Measurements from ENCODE around the gene MMP17.

Gene MMP17

DNA sequence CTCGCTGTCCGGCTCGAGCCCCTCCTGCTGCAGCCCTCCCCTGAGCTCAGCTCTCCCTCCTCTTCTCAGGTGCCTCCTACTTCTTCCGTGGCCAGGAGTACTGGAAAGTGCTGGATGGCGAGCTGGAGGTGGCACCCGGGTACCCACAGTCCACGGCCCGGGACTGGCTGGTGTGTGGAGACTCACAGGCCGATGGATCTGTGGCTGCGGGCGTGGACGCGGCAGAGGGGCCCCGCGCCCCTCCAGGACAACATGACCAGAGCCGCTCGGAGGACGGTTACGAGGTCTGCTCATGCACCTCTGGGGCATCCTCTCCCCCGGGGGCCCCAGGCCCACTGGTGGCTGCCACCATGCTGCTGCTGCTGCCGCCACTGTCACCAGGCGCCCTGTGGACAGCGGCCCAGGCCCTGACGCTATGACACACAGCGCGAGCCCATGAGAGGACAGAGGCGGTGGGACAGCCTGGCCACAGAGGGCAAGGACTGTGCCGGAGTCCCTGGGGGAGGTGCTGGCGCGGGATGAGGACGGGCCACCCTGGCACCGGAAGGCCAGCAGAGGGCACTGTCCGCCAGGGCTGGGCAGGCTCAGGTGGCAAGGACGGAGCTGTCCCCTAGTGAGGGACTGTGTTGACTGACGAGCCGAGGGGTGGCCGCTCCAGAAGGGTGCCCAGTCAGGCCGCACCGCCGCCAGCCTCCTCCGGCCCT, 22.8 kb downstream of the MMP17 start:
- H3K4me3 ChIP-seq (ENCODE audit: extremely low read depth, insufficient read depth, low read length, poor library complexity, severe bottlenecking), result no peak overlapping the region
- no peak overlapping the region for H3K27ac ChIP-seq (ENCODE audit: low read depth, low read length, severe bottlenecking)
- H3K36me3 ChIP-seq (ENCODE audit: control insufficient read depth, insufficient read depth, low read length), result no peaks in the 10 kb centered on the region
- H3K4me1 ChIP-seq (ENCODE audit: control insufficient read depth, insufficient read depth, low read length, poor library complexity, severe bottlenecking), result no peaks in the 10 kb centered on the region
- WGBS, 2 experiments (ENCODE audit: insufficient coverage in 2 of 2), result 87 to 88% methylated on average over 36 to 41 of the region's 41 CpGs
- H3K9me3 ChIP-seq (ENCODE audit: control insufficient read depth, low read length), result no peaks in the 10 kb centered on the region

DNA sequence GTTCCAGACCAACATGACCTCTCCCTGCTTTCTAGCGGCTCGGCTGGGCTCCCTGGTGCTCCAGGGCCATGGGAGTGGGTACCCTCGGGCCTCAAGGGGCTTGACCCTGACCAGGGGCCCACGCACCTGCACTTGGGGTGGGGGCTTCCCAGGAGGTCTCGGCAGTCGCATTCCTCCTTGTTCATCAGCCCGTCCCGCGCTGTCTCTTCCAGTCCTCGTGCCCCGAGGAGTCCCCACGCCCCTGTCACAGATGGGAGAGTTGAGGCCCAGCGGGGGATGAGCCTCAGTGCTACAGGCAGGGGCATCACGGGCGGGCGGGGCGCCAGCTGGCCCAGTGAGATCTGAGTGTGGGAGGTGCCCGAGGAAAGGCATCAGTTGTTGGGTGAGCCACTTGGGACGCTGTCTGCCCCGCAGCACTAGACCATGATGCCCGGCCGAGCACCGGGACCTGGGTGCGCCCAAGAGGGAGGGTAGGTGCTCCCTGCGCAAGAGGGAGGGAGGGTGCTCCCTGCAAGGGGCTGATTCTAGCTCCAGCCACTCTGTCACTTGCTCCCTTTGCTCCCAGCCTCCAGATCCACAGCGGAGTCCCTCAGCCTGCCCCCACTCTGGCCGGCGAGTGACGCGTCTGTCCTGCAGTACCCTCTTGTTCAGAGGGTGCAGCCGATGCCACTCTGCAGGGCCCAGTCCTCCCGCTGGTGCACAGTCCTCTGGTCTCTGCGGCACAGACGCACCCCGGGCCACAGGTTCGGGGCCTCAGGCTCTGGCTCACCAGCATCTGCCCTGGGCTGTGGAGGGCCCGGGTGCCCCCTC, 23.8 kb downstream of the MMP17 start:
- H3K4me1 ChIP-seq (ENCODE audit: control insufficient read depth, insufficient read depth, low read length, poor library complexity, severe bottlenecking), result no peaks in the 10 kb centered on the region
- WGBS, 2 experiments (ENCODE audit: insufficient coverage in 2 of 2), result 93 to 96% methylated on average over 31 to 32 of the region's 37 CpGs
- H3K4me3 ChIP-seq (ENCODE audit: extremely low read depth, insufficient read depth, low read length, poor library complexity, severe bottlenecking), result no peak overlapping the region
- no peak overlapping the region for H3K27ac ChIP-seq (ENCODE audit: low read depth, low read length, severe bottlenecking)
- H3K9me3 ChIP-seq (ENCODE audit: control insufficient read depth, low read length), result no peaks in the 10 kb centered on the region
- H3K36me3 ChIP-seq (ENCODE audit: control insufficient read depth, insufficient read depth, low read length), result no peaks in the 10 kb centered on the region

DNA sequence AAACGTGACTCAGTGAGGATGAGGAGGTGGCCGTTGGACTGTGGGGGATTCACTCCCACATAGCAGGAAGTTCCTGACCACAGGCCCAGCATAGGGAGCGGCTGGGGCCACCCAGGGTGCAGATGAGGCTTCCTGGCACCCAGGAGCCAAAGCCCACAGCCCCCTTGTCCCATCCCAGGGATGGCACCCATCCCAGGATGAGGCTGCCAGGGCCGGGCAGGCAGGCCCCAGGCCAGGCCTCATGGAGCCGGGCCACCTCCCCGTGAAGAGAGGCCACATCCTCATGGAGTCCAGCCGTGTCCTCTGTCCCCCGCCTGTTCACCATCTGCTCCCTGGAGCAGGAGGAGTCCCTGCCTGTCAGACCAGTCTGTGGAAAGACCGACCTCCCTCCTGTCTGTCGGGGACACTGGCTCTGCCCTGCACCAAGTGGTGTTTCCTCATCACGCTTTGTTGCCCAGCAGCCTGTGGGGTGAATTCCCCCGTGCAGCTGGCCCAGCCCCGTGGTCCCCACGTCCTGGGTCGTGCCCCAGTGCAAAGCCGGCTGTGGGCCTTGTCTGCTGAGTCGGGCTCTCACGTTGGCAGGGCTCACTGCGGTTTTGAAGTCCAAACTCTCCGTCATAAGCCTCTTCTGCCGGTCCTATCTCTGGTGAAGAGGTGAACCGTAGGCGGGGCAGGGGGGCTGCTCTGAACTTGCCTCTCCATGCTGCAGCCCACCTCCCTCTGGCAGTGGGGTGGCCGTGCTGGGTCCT, 24.5 kb downstream of the MMP17 start:
- Histone ChIP-seq H3K4me3 (ENCODE audit: extremely low read depth, insufficient read depth, low read length, poor library complexity, severe bottlenecking) (no peak overlapping the region), H3K27ac (ENCODE audit: low read depth, low read length, severe bottlenecking) (no peak overlapping the region), H3K4me1 (ENCODE audit: control insufficient read depth, insufficient read depth, low read length, poor library complexity, severe bottlenecking) (no peaks in the 10 kb centered on the region), H3K9me3 (ENCODE audit: control insufficient read depth, low read length) (no peaks in the 10 kb centered on the region), H3K36me3 (ENCODE audit: control insufficient read depth, insufficient read depth, low read length) (no peaks in the 10 kb centered on the region)
- 85 to 86% methylated on average over 19 to 23 of the region's 24 CpGs for WGBS, 2 experiments (ENCODE audit: insufficient coverage in 2 of 2)

DNA sequence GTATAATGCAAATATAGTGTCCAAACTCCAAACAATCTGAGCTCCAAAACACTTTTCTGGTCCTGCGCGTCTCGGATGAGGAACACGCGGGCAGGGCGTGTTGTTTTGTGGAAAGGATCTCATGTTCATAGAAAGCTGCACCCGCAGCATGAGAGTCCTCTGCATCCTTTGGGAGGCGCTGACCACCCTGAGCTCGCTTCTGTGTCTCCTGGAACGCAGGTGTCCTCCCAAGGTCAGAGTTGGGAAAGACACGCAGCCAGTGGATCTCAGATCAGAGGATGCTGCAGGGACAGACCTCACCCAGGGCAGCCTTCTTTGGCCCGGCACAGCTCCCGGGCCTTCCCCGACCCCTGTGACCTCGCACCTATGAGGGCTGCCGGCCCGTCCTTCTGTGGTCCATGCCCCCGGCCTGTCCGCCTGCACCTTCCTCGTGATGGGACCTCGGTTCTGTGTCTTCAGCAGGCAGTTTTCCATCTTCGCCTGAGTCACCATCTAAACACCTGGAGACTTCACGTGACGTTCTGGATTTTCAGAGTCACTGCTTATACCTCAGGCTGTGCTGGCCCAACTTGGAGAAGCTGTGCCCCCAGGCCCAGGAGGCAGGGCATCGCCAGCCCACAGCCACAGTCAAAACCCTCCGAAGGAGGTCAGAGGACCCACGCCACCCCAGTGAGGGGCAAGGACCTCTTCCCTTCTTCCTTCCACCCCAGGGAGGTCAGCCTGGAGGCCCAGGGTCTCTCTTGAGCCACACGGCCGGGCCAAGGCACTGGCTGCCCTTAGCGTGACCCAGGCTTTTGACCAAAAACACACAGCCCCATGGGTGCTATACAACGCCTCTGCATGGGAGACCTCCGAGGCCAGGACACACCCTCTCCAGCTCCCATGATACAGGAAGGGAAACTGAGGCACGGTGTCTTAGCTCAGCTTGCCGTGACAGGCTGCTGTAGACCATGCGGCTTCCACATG, 25.9 kb downstream of the MMP17 start:
- H3K9me3 ChIP-seq (ENCODE audit: control insufficient read depth, low read length), result no peaks in the 10 kb centered on the region
- H3K27ac ChIP-seq (ENCODE audit: low read depth, low read length, severe bottlenecking), result no peak overlapping the region
- H3K4me1 ChIP-seq (ENCODE audit: control insufficient read depth, insufficient read depth, low read length, poor library complexity, severe bottlenecking), result no peaks in the 10 kb centered on the region
- WGBS, 2 experiments (ENCODE audit: insufficient coverage in 2 of 2), result 90 to 91% methylated on average over 31 to 35 of the region's 35 CpGs
- no peak overlapping the region for H3K4me3 ChIP-seq (ENCODE audit: extremely low read depth, insufficient read depth, low read length, poor library complexity, severe bottlenecking)
- no peaks in the 10 kb centered on the region for H3K36me3 ChIP-seq (ENCODE audit: control insufficient read depth, insufficient read depth, low read length)

DNA sequence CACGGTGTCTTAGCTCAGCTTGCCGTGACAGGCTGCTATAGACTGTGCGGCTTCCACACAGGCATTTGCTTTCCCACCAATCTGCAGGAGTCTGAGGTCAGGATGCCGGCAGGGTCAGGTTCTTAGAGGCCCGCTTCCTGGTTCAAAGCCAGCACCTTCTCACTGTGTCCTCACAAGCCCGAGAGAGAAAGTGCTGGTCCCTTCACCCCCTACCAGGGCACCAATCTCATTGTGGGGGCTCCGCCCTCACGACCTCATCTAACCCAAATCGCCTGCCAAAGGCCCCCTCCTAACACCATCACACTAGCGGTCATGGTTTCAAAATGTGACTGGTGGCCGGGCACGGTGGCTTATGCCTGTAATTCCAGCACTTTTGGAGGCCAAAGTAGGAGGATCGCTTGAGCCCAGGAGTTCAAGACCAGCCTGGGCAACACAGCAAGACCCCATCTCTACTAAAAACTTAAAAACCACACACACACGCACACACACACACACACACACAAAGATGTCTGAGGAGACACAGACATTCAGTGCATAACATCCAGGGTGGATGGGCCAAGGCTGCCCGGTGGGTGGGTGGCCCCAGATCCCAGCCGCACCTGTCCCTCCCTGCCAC, 26.8 kb downstream of the MMP17 start:
- H3K9me3 ChIP-seq (ENCODE audit: control insufficient read depth, low read length), result no peaks in the 10 kb centered on the region
- WGBS, 2 experiments (ENCODE audit: insufficient coverage in 2 of 2), result 87 to 93% methylated on average over 12 to 14 of the region's 16 CpGs
- H3K4me1 ChIP-seq (ENCODE audit: control insufficient read depth, insufficient read depth, low read length, poor library complexity, severe bottlenecking), result no peaks in the 10 kb centered on the region
- H3K4me3 ChIP-seq (ENCODE audit: extremely low read depth, insufficient read depth, low read length, poor library complexity, severe bottlenecking), result no peak overlapping the region
- no peak overlapping the region for H3K27ac ChIP-seq (ENCODE audit: low read depth, low read length, severe bottlenecking)
- H3K36me3 ChIP-seq (ENCODE audit: control insufficient read depth, insufficient read depth, low read length), result no peaks in the 10 kb centered on the region

DNA sequence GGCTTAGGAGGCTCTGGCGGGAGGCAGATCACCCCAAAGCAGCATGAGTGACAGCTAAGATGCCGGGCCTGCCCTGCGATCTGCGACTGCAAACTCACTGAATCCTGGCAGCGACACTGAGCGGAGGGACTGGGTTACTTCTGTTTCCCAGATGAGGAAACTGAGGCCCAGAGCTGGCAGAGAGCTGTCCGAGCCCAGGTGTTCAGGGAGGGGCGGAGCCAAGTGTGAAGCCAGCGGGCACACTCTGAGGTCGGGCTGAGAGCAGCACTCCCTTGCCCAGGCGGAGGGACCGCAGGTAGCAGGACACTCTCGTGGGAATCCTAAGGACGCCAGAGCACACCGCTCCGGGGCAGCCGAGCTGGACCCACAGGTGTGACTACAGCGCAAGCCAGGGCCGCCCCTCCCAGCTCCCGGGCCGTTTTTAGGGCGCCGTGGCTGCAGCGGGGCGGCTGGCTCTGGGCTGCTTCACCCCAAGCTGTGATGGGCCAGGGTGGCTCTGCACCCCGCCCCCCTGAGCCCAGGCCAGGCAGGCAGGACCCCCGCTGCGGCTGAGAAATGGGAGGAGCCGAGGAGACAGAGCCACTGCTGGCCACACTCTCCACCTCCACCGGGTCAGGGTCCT, 27.4 kb downstream of the MMP17 start:
- H3K27ac ChIP-seq (ENCODE audit: low read depth, low read length, severe bottlenecking), result no peak overlapping the region
- no peaks in the 10 kb centered on the region for H3K9me3 ChIP-seq (ENCODE audit: control insufficient read depth, low read length)
- no peaks in the 10 kb centered on the region for H3K36me3 ChIP-seq (ENCODE audit: control insufficient read depth, insufficient read depth, low read length)
- 67 to 76% methylated on average over 26 to 30 of the region's 30 CpGs for WGBS, 2 experiments (ENCODE audit: insufficient coverage in 2 of 2)
- no peak overlapping the region for H3K4me3 ChIP-seq (ENCODE audit: extremely low read depth, insufficient read depth, low read length, poor library complexity, severe bottlenecking)
- peaks cover 5% of the 10 kb centered on the region for H3K4me1 ChIP-seq (ENCODE audit: control insufficient read depth, insufficient read depth, low read length, poor library complexity, severe bottlenecking)

DNA sequence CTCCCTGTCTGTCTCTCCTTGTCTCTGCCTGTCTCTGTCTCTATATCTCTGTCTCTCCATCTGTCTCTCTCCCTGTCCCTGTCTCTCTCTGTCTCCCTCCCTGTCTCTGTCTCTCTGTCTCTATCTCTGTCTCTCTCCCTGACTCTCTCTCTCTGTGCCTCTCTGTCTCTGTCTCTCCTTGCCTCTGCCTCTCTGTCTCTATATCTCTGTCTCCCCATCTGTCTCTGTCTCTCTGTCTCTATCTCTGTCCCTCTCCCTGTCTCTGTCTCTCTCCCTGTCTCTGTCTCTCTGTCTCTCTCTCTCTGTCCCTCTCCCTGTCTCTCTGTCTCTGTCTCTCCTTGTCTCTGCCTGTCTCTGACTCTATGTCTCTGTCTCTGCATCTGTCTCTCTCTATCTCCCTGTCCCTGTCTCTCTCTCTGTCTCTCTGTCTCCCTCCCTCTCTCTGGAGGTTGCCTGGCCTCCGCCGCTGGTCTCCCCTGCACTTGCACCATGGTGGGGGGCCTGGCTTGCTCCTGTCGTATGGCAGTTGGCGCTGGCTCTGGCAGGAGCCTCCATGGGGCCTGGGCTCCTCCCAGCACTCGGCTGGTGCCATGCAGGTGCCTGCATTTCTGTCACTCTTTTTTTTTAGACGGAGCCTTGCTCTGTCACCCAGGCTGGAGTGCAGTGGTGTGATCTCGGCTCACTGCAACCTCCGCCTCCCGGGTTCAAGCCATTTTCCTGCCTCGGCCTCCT, 28.3 kb downstream of the MMP17 start:
- Histone ChIP-seq H3K27ac (ENCODE audit: low read depth, low read length, severe bottlenecking) (no peak overlapping the region), H3K4me3 (ENCODE audit: extremely low read depth, insufficient read depth, low read length, poor library complexity, severe bottlenecking) (no peak overlapping the region), H3K36me3 (ENCODE audit: control insufficient read depth, insufficient read depth, low read length) (no peaks in the 10 kb centered on the region), H3K4me1 (ENCODE audit: control insufficient read depth, insufficient read depth, low read length, poor library complexity, severe bottlenecking) (peaks cover 8% of the 10 kb centered on the region), H3K9me3 (ENCODE audit: control insufficient read depth, low read length) (no peaks in the 10 kb centered on the region)
- WGBS, 2 experiments (ENCODE audit: insufficient coverage in 2 of 2), result 87 to 89% methylated on average over 10 of the region's 10 CpGs

DNA sequence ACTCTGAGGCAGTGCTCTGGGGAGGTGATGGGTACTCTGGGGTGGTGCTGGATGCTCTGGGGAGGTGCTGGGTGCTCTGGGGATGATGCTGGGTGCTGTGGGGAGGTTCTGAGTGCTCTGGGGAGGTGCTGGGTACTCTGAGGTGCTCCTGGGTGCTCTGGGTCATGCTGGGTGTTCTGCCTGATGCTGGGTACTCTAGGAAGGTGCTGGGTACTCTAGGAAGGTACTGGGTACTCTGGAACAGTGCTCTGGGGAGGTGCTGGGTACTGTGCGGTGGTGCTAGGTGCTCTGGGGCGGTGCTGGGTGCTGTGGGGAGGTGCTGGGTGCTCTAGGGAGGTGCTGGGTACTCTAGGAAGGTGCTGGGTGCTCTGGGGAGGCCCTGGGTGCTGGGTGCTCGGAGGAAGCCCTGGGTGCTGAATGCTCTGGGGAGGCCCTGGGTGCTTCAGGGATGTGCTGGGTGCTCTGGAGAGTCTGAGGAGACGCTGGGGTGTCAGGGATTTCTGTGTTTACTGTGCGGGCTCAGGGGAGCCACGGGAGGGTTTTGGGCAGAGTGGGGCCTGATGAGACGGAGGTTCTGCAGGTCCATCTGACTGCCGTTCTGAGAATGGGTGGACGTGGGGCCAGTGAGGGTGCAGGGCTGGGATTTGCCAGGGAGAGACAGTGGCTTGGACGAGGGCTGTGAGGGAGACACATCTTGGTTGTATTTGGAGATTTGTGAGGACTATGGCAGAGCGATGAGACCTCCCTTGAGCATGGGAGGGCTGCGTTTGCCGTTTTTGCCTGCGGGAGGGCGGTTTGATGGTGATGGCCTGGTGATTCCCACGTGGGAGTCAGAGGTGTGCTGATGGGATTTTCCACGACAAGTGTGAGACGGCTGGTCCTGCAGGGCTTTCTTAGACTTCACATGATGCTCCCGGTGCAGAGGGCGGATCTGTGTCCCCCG, 30.0 kb downstream of the MMP17 start:
- Histone ChIP-seq H3K4me1 (ENCODE audit: control insufficient read depth, insufficient read depth, low read length, poor library complexity, severe bottlenecking) (peaks cover 14% of the 10 kb centered on the region), H3K4me3 (ENCODE audit: extremely low read depth, insufficient read depth, low read length, poor library complexity, severe bottlenecking) (no peak overlapping the region), H3K36me3 (ENCODE audit: control insufficient read depth, insufficient read depth, low read length) (no peaks in the 10 kb centered on the region), H3K27ac (ENCODE audit: low read depth, low read length, severe bottlenecking) (no peak overlapping the region), H3K9me3 (ENCODE audit: control insufficient read depth, low read length) (no peaks in the 10 kb centered on the region)
- 86 to 88% methylated on average over 11 to 21 of the region's 21 CpGs for WGBS, 2 experiments (ENCODE audit: insufficient coverage in 2 of 2)

Measured in mesodermal cell (in vitro differentiated cells).